GM21528 (cell line): Measurements from ENCODE around the gene FRRS1.
"Not testable (repeated sequence)": the region's sequence is repeated elsewhere in the genome, so short reads cannot be mapped to it uniquely, and the experiment has no call there.

ENCODE experiments used
- ATAC-seq: cut with Tn5 transposase; IDR thresholded peaks from one replicate; pipeline ENCODE4 v1.9.1; 2021; ENCODE audit warnings: mild to moderate bottlenecking, moderate library complexity; ENCODE audit not compliant: unreplicated experiment, low FRiP score

Gene FRRS1, protein sequence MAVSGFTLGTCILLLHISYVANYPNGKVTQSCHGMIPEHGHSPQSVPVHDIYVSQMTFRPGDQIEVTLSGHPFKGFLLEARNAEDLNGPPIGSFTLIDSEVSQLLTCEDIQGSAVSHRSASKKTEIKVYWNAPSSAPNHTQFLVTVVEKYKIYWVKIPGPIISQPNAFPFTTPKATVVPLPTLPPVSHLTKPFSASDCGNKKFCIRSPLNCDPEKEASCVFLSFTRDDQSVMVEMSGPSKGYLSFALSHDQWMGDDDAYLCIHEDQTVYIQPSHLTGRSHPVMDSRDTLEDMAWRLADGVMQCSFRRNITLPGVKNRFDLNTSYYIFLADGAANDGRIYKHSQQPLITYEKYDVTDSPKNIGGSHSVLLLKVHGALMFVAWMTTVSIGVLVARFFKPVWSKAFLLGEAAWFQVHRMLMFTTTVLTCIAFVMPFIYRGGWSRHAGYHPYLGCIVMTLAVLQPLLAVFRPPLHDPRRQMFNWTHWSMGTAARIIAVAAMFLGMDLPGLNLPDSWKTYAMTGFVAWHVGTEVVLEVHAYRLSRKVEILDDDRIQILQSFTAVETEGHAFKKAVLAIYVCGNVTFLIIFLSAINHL

DNA sequence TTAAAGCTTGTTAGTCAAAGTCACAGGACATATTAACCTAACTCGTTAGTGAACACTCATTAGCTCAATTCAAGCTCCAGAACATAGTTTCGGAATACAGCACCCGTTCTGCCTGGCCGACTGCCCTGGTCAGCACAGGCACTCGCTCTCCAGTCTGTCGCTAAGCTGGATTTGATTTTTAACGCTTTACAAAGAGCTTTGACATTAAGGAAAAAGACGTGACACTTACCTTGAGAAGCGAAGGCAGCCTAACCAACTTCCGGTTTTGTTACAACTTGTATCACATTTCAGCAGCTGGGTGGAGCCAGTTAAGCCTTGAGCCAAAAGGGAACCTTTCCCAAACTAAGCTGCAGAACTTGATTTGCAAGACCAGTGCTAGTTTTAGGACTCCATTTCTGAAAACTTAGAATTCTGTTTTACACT is at the start of gene FRRS1:
Gene FRRS1, minus strand, starts transcription at position 258 of the 423 bp plus-strand sequence. CDS start 17,867 bp downstream, outside the sequence.
- peak; percentile 93 for ATAC-seq

DNA sequence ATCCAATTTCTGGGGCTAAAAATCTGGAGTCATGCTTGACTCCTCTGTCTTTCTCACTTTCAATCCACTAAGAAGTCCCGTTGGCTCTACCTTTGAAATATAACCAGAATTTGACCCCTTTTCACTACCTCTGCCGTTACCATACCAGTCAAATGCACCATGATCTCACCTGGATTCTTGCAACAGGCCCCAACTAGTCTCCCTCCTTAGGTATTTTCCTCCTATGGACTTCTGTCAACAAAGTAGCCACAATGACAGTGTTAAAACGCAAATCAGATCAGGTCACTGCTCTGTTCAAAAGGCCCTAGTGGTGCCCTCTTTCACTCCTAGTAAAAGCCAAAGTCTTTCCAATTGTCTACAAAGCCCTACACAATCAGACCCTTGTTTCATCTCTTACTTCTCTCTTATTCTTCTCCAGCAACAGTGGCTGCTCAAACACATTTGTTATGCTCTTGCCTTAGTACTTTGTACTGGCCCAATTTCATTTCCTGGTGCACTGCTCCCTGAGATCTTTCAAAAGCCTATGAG is 48.0 kb upstream of the FRRS1 start:
- no peak for ATAC-seq

DNA sequence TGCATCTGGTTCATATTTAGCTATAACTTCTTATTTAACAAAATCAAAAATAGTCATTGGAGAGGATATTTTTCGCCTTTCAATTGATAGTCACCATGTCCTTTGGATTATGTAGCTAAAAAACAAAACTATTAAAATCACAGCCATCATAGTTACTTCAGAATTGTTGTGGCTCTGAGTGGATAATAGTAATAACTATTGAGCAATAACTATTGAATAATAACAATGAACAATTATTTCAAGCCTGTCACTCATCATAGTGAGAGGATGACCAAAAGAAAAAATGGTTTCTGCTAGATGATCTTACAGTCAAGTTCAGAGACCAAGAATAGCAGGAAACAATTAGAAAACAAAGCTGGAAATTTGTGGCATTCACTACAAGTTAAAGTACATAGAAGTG is 45.3 kb upstream of the FRRS1 start:
- ATAC-seq: no peak

DNA sequence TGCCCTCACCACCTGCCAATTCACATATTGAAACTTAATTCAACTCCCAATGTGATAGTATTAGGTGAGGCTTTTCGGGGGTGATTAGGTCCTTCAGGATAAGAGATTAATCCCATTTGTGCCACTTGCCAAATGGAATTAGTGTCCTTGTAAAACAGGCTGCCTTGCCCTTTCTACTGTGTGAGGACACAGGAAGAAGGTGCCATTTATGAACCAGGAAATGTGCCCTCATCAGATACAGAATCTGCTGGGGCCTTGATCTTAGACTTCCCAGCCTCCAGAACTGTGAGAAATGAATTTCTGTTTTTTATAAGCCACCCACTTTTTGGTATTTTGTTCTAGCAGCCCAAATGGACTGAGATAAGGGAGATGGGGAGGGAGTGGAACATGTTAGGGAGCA is 44.6 kb upstream of the FRRS1 start:
- ATAC-seq: no peak

DNA sequence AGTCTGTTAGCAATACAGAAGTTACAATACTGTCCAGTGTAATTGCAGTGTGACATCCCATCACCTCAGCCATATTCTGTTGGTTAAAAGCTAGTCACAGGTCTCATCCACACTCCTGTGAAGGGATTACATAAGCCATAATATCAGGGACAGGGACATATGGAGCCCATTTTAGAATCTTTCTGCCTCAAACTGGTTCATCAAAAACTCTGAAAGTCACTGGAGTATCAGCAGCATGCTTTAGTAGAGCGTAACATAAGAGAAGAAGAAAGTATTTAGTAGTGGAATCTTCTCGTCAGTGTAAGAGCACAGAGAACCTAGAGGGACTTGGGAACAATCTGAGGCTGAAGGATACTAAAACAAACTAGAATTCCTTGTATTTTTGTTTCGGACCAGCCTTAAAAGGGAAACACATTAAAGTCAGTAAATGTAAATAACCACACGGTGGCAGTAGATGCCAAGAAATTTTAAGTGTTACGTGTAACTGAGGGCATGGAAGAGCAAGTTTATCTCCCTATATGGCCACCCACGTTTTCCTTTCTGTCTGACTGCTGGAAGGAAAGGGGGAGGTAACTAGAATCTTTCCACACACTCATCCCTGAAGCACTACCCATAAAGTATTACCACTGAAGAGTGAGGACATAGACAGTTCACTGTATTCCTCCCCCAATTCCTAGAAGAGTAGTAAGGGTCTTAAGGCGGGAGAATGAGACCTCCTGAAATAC is 42.1 kb upstream of the FRRS1 start:
- ATAC-seq: peak; percentile 90

DNA sequence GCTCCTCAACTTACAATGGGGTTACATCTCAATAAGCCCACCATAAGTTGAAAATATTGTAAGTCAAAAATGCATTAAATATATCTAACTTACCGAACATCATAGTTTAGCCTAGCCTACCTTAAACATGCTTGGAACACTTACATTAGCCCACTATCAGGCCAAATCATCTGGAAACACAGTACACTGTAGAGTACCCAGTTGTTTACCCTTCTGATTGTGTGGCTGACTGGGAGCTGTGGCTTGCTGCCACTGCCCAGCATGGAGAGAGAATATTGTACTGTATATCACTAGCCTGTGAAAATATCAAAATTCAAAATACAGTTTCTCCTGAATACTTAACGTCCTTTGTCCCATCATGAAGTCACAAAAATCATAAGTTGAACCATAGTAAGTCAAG is 40.4 kb upstream of the FRRS1 start:
- no peak for ATAC-seq

DNA sequence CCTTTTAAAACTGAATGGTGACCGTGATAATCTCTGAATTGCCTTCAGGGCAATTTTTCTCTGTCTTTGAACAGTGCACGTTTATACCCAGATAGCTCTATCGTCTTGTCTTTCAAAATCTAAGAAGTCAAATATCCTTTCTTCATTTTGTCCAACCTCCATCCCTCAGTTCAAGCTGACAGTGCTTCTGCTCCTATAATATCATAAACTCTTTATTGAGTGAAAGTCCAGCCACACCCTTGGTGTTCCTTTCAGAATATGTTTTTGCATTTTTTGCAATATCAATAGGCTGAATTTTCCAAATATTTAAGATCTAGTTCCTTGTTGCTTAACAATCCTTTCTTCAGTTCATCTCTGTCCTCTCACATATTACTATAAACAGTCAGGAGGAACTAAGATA is 35.1 kb upstream of the FRRS1 start:
- no peak for ATAC-seq

DNA sequence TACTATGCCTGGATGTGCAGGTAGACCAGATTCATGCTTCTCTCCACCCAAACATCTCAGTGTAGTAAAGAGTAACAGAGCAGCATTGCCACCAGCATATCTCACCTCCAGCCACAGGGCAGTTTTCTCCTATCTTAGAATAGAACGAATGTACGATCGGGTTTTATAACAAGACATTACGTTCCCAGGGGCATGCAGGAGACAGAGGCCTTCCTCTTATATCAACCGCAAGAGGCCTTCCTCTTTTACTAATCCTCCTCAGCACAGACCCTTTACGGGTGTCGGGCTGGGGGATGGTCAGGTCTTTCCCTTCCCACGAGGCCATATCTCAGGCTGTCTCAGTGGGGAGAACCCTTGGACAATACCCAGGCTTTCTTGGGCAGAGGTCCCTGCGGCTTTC is 27.4 kb upstream of the FRRS1 start:
- not testable (repeated sequence) for ATAC-seq

DNA sequence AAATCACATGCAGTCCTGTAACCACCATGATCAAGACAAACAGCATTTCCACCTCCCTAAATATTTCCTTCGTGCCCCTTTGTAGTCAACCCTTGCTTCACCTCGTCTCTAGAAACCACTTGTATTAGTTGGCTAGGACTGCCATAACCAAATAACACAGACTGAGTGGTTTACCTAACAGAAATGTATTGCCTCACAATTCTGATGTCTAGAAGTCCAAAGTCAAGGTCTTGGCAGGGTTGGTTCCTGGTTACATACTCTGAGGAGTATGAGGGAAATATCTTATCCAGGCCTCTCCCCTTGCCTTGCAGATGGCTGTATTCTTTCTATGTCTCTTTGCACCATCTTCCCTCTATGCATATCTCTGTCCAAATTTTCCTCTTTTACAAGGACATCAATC is 23.3 kb upstream of the FRRS1 start:
- no peak for ATAC-seq

DNA sequence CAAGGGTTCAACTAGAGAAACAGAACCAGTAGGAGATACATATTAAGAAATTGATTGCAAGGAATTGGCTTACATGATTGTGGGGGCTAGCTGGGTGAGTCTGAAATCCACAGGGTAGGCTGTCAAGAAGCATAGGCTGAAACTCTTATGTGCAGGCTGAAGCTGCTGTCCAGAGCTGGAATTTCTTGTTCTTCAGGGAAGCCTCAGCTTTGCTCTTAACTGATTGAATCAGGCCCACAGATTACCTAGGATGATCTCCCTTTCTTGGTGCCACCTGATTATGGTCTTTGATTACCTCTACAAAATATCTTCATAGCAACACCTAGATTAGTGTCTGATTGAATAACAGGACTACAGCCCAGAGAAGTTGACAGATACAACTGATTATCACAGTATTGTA is 22.5 kb upstream of the FRRS1 start:
- no peak for ATAC-seq

DNA sequence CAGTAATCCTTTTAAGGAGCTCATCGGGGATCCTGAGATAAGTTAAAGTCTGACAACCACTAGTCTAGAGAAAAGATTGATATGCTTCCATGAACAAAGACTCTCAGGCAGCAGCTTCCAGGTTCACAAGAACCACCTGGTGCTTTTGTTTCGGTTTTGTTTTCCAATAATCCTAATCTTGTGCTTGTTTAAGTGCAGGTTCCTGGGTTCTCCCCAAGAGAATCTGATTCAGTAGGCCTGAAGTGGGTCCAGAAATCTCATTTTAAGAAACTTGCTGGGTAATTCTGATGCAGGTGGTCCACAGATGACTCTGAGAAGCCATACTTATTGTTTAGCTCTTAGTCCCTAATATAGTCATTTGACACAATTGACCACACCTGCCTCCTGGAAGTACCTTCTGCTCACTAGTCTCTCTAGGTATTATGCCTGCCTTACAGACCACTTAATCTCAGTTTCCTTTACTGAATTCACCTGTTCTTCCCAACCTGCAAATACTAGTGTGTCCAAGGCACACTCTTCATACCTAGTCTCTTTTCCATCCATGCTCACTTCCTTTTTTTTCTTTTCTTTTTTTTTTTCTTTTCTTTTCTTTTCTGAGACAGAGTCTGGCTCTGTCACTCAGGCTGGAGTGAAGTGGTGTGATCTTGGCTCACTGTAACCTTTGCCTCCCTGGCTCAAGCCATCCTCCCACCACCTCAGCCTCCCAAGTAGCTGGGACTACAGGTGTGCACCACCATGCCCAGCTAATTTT is 20.5 kb upstream of the FRRS1 start:
- ATAC-seq: peak; percentile 62

DNA sequence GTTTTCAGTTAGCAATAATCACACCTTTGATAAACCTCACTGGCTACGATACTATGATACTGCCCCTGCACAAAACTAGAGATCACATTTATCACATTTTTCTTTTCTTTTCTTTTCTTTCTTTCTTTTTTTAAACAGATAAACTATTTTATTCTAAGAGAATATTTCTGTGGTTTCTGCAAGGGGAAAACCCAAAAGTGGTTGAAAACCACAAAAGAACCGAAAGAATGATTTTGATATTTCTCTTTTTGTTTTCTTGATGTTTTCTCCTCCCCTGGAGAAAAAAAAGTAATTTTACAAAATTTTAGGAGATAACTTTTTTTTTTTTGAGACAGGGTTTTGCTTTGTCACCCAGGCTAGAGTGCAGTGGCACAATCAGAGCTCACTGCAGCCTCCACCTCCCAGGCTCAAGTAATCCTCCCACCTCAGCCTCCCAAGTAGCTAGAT is 18.4 kb upstream of the FRRS1 start:
- ATAC-seq: peak; percentile 25

DNA sequence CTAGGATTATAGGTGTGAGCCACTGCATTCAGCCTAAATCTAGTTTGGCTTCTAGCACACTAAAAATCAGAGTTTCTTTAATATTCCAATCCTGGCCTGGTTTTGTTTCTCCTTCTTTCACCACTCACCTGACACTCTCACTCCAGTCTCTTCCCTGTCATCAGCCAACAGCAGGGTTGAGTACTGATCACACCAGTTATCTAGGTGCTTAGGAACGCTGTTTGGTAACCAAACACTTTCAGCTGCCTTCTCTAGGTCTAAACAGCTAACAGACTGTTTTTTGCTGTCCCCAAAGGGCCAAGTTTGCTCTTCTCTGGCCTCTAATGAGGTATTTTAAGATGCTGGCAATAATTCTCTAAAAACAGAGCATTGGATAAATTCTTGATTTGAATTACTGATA is 17.7 kb upstream of the FRRS1 start:
- peak; percentile 36 for ATAC-seq

DNA sequence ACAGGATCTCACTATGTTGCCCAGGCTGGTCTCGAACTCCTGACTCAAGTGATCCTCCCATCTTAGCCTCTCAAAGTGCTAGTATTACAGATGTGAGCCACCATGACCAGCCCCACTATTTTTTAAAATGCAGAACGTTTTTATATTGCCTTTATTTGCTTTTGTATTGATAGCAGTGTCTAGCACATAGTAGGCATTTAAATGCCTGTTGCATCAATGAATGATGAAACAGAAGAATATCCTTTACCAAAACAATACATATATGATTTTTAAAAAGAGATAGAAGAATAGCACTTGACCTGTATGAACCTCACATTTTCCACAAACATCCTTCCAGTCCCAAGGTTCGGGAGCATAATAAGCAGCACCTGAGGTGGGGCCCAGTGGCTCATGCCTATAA is 16.5 kb upstream of the FRRS1 start:
- no peak for ATAC-seq

DNA sequence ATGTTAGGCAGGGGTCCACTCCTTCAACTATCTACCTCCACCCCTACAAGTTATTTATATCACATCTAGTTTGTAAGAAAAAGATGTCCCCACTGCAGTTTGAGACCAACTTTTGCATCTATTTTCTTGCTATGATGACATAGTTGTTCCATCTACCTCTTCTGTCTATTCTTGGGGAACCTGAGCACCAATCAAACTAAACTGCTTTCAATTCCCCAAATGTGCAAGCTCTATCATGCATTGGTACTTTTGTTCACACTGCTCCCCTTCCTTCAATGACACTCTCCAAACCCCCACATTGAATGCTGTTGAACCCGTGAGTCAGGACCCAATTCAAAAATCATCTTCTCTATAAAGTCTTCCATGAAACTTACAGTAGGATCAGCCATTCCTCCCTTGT is 16.0 kb upstream of the FRRS1 start:
- ATAC-seq: no peak

DNA sequence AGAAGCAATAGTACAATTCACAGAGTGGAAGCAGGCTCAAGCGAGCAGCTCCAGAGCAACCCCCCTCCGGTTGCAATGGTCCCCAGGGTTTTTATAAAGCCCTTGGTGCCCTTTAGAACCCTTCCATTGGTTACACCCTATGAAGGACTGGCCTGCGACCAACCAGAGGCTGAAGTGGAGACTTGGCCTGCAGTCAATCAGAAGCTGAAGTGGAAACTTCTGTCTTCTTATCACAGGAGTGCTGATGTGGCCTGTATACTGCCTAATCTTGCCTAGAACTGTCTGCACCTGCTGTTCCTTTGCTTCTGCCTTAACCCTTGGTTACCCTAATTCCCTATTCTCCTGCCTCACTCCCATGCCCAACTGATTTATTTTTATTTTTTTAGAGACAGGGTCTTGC is 15.4 kb upstream of the FRRS1 start:
- ATAC-seq: no peak

DNA sequence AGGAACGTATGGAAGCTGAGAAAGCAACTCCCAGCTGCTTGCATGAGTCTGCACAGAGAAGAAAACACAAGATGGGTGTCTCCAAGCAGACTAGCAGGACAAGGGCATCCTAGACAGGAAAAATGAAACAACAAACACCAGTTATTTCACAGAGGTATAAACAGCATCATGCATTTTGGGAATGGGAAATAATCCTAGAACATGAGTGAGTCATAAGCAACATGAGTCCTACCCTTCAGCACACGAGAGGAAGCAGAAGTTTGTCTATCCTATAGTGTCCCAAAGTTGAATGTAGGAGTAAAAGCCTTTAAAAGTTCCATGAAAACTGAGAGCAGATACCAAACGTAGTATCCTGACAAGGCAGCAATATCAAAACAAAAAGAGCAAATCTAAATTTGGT is 11.3 kb upstream of the FRRS1 start:
- ATAC-seq: no peak

DNA sequence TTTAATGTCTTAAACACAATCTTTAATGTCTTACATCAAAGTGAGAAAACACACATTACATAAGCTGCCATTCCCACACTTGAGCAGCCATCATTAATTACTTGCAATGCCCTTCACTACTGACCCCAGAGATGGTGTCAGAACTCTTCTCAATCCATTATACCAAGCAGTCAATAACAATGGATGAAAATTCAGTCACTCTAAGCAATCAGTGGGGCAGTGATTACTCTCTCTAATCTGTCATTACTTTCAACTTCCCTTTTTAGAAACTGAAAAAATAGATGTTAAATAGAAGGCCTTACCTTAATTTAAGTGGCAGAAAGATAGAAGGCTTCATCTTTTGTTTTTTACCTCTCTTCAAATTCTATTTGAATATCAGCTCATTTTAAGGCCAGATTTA is 9.7 kb upstream of the FRRS1 start:
- no peak for ATAC-seq

DNA sequence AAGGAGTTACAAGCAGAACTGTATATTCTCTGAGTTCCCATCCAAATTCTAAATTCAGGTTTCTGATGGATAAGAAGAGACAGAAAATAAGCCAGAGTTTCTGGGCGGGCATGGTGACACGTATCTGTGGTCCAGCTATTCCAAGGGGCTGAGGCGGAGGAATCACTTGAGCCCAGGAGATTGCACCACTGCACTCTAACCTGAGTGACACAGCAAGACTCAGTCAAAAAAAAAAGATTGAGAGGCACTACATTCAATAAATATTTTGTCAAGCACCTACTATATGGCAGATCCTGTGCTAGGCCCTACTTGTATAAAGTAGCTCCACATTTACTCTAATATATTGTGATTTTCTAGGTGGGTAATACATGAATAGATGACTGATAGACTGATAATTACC is 6.4 kb upstream of the FRRS1 start:
- no peak for ATAC-seq

DNA sequence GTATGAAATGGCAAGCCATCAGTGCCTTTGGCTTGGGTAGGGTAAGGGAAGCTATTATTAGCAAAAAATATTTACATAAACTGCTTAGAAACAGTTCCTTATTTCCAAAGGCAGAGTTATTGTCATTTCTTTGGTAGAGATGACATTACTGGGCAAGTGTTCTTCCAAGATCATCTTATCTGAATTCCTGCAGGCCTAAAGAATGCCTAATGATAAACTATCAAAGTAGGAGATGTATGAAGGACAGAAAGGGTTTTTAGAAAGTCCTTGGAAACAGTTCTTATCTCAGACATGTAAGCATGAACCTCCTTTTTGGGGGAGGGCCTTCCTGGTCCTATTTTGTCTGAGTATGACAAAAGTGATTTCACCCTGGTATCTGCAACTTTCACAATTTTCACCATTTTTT is 5.1 kb upstream of the FRRS1 start:
- ATAC-seq: no peak
